Mesenchymal stem cell (in vitro differentiated cells and primary cell): ENCODE data around the gene NMNAT2.

Source experiments
- DNase-seq: peaks from one replicate; pipeline ENCODE4 v3.0.0-alpha.2; 2013
- H2AFZ ChIP-seq: one replicate; pipeline ENCODE4 v1.6.1; 2013; ENCODE audit warnings: low read depth, mild to moderate bottlenecking, control low read depth, inconsistent platforms, low read length, moderate library complexity
- H2AK5ac ChIP-seq: 2 replicates; pipeline ENCODE4 v1.6.1; 2013; ENCODE audit warnings: low read length, moderate library complexity, mild to moderate bottlenecking, inconsistent platforms; ENCODE audit not compliant: severe bottlenecking
- H2BK120ac ChIP-seq: one replicate; pipeline ENCODE4 v1.6.1; 2013; ENCODE audit warnings: low read depth, mild to moderate bottlenecking, inconsistent platforms, low read length, moderate library complexity
- H2BK12ac ChIP-seq, 2 experiments: one replicate each; pipeline ENCODE4 v1.6.1; 2013; ENCODE audit warnings: inconsistent platforms in 2 of 2, low read length in 2 of 2, mild to moderate bottlenecking in 2 of 2, moderate library complexity in 2 of 2, control low read depth in 1 of 2
- H2BK15ac ChIP-seq: one replicate; pipeline ENCODE4 v1.6.1; 2013; ENCODE audit warnings: mild to moderate bottlenecking, low read depth, inconsistent platforms; ENCODE audit not compliant: poor library complexity, severe bottlenecking
- H2BK5ac ChIP-seq: 2 replicates; pipeline ENCODE4 v1.6.1; 2013; ENCODE audit warnings: low read depth, mild to moderate bottlenecking, low read length, control low read depth, inconsistent platforms; ENCODE audit not compliant: poor library complexity, severe bottlenecking
- H3K14ac ChIP-seq, 2 experiments: one replicate each; pipeline ENCODE4 v1.6.1; 2013; ENCODE audit warnings: inconsistent platforms in 2 of 2, low read length in 2 of 2, control low read depth in 1 of 2, mild to moderate bottlenecking in 1 of 2, moderate library complexity in 1 of 2
- H3K18ac ChIP-seq, 2 experiments: one replicate each; pipeline ENCODE4 v1.6.1; 2013; ENCODE audit warnings: inconsistent platforms in 2 of 2, low read length in 2 of 2, control low read depth in 1 of 2, low read depth in 1 of 2, mild to moderate bottlenecking in 1 of 2
- H3K23ac ChIP-seq, 2 experiments: one replicate each; pipeline ENCODE4 v1.6.1; 2013; ENCODE audit warnings: inconsistent platforms in 2 of 2, low read length in 2 of 2, mild to moderate bottlenecking in 2 of 2, moderate library complexity in 2 of 2, control low read depth in 1 of 2
- H3K27ac ChIP-seq: 2 replicates; pipeline ENCODE4 v1.5.1; 2013; ENCODE audit warnings: mild to moderate bottlenecking, moderate library complexity, low read length, control low read depth, inconsistent platforms; ENCODE audit not compliant: poor library complexity, severe bottlenecking
- H3K27me3 ChIP-seq, 2 experiments: 2 replicates each; pipeline versions ENCODE4 v1.6.1 to v1.7.0; 2013; ENCODE audit warnings: low read length in 2 of 2, mild to moderate bottlenecking in 2 of 2, moderate library complexity in 2 of 2, control low read depth in 1 of 2, inconsistent platforms in 1 of 2; ENCODE audit not compliant: control insufficient read depth in 1 of 2, insufficient read depth in 1 of 2
- H3K36me3 ChIP-seq, 2 experiments: 2 replicates each; pipeline versions ENCODE4 v1.6.1 to v1.7.0; 2013; ENCODE audit warnings: low read length in 2 of 2, control low read depth in 1 of 2, inconsistent platforms in 1 of 2, low read depth in 1 of 2, mild to moderate bottlenecking in 1 of 2; ENCODE audit not compliant: insufficient read depth in 2 of 2, control insufficient read depth in 1 of 2
- H3K4ac ChIP-seq, 2 experiments: one replicate each; pipeline ENCODE4 v1.6.1; 2013; ENCODE audit warnings: inconsistent platforms in 2 of 2, low read length in 2 of 2, mild to moderate bottlenecking in 2 of 2, moderate library complexity in 2 of 2, control low read depth in 1 of 2, low read depth in 1 of 2
- H3K4me1 ChIP-seq: 2 replicates; pipeline ENCODE4 v1.6.1; 2013; ENCODE audit warnings: low read depth, low read length, control low read depth; ENCODE audit not compliant: control insufficient read depth, insufficient read depth
- H3K4me2 ChIP-seq: 2 replicates; pipeline ENCODE4 v1.6.1; 2013; ENCODE audit warnings: low read length, mild to moderate bottlenecking, inconsistent platforms; ENCODE audit not compliant: poor library complexity, severe bottlenecking
- H3K4me3 ChIP-seq, 2 experiments: 2 replicates each; pipeline versions ENCODE4 v1.5.1 to v1.7.0; 2013; ENCODE audit warnings: low read length in 2 of 2, mild to moderate bottlenecking in 2 of 2, control low read depth in 1 of 2, low read depth in 1 of 2; ENCODE audit not compliant: insufficient read depth in 1 of 2
- H3K79me1 ChIP-seq: replicated peaks from 2 replicates; pipeline ENCODE4 v1.6.1; 2013; ENCODE audit warnings: mild to moderate bottlenecking, control low read depth, low read length, inconsistent platforms; ENCODE audit not compliant: poor library complexity, severe bottlenecking
- H3K9ac ChIP-seq: 2 replicates; pipeline ENCODE4 v1.7.0; 2013; ENCODE audit warnings: mild to moderate bottlenecking, low read length, moderate library complexity
- H3K9me3 ChIP-seq: 2 replicates; pipeline ENCODE4 v1.7.0; 2013; ENCODE audit warnings: mild to moderate bottlenecking, low read length; ENCODE audit not compliant: control insufficient read depth
- H4K8ac ChIP-seq: one replicate; pipeline ENCODE4 v1.6.1; 2013; ENCODE audit warnings: inconsistent platforms, mild to moderate bottlenecking, low read length, moderate library complexity
- H4K91ac ChIP-seq: one replicate; pipeline ENCODE4 v1.6.1; 2013; ENCODE audit warnings: mild to moderate bottlenecking, low read length, inconsistent platforms
- WGBS: methylation state at CpG from one replicate; pipeline ENCODE4 v1.1.7; 2013; ENCODE audit warnings: mixed read lengths; 5-methylcytosine and 5-hydroxymethylcytosine counted together

The NMNAT2 gene

DNA sequence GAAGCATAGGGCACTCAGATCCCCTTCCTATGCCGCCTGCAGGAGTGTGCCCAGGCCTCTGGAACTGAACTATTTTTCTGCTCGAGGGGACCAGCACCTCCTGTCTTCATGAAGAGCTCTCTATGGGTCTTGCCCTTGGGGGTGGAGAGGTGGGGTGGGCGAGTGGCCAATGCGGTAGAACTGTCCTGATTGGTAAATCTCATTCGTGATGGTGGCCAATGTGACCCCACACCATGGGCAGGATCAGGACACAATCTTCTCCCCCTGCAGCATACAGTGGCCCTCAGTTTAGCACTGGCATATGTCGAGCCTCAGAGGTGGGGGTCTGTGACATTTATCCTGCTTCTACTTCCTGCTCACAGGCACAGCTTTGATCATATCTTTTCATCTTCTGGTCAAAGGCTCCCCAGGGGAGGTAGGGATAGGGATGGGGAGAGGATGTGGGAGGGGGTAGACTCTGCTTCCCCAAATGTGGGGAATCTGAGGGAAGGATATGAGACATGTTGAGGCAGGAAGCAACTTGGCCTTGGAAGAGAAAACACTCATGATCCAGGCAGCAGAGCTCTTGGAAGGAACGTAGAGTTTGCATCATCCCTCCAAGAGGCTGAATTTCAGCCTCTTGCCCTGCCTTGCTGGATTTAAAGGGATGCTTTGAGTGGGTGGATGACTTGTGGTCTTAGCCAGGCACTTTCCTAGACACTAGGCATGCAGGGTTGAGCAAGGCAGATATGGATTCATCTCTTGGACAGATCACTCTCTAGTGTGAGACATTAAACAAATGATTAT, 150.3 kb downstream of the NMNAT2 start:
- no peaks in the 10 kb centered on the region for H3K9me3 ChIP-seq
- WGBS = 67% methylated on average over 7 of the region's 7 CpGs
- peak overlapping the region; percentile 69 for H3K9ac ChIP-seq
- no peak overlapping the region for H3K27ac ChIP-seq
- no peak overlapping the region for H3K4me3 ChIP-seq
- peak overlapping the region; percentile 56 to 69 for H3K4ac ChIP-seq
- peak overlapping the region in 1 of 2 experiments; percentile 62 for H3K14ac ChIP-seq
- H3K4me1 ChIP-seq = peaks cover 4% of the 10 kb centered on the region
- H3K79me1 ChIP-seq = no peaks in the 10 kb centered on the region
- H3K36me3 ChIP-seq = no peaks in the 10 kb centered on the region
- H3K4me2 ChIP-seq = no peak overlapping the region
- H2BK120ac ChIP-seq = peak overlapping the region; percentile 13
- H4K91ac ChIP-seq = peak overlapping the region; percentile 87
- DNase-seq = peak; percentile 75
- H2BK15ac ChIP-seq = peak overlapping the region; percentile 60
- H3K18ac ChIP-seq = peak overlapping the region; percentile 48 to 71
- no peak overlapping the region for H3K23ac ChIP-seq
- peak overlapping the region; percentile 59 to 85 for H2BK12ac ChIP-seq
- no peaks in the 10 kb centered on the region for H3K27me3 ChIP-seq
- H4K8ac ChIP-seq = peak overlapping the region; percentile 88
- H2AK5ac ChIP-seq = no peak overlapping the region
- no peak overlapping the region for H2AFZ ChIP-seq
- H2BK5ac ChIP-seq = no peak overlapping the region

DNA sequence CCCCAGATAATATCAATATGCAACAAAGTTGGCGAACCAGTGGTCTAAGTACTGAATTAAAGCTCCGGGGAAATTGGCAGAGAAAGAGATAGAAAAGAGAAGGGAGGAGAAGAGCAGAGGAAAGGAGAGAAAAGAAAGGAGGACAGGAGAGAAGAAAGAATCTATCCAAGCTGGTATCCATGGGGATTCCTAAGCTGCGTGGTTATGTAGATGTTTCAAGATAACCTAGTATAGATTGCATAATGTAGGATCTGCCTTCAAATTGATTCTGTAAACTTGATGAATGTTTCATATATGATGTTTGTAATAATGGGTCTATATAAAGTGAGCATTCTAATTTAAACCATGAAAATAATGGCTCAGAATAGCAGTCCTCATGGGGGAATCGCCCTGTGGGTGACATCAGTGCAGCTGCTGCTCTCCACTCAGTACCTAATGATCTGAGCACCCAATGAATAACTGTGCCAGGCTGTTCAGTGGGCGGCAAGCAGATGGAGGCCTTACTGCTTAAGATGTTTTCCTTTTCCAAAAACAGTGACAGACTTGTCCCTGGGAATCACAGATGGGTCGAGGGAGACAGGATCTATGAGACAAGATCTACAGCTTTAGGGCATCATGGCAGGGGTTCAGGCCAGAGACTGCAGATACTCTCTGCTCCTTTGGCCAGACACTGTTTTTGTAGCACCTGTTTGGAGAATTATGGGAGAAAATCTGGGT, 154.1 kb downstream of the NMNAT2 start:
- DNase-seq = no peak
- Histone ChIP-seq H3K18ac (no peak overlapping the region), H3K4ac (no peak overlapping the region), H3K4me2 (no peak overlapping the region), H3K4me3 (no peak overlapping the region), H3K14ac (no peak overlapping the region), H2BK5ac (no peak overlapping the region), H2BK120ac (no peak overlapping the region), H2BK15ac (no peak overlapping the region), H3K9me3 (no peaks in the 10 kb centered on the region), H2BK12ac (no peak overlapping the region), H3K27me3 (no peaks in the 10 kb centered on the region), H3K4me1 (no peaks in the 10 kb centered on the region), H4K8ac (no peak overlapping the region), H3K36me3 (peaks cover 0 to 3% of the 10 kb centered on the region in 2 experiments), H3K9ac (no peak overlapping the region), H3K27ac (no peak overlapping the region), H2AK5ac (no peak overlapping the region), H3K23ac (no peak overlapping the region), H2AFZ (no peak overlapping the region), H3K79me1 (no peaks in the 10 kb centered on the region), H4K91ac (no peak overlapping the region)
- WGBS = 77% methylated on average over 6 of the region's 6 CpGs

DNA sequence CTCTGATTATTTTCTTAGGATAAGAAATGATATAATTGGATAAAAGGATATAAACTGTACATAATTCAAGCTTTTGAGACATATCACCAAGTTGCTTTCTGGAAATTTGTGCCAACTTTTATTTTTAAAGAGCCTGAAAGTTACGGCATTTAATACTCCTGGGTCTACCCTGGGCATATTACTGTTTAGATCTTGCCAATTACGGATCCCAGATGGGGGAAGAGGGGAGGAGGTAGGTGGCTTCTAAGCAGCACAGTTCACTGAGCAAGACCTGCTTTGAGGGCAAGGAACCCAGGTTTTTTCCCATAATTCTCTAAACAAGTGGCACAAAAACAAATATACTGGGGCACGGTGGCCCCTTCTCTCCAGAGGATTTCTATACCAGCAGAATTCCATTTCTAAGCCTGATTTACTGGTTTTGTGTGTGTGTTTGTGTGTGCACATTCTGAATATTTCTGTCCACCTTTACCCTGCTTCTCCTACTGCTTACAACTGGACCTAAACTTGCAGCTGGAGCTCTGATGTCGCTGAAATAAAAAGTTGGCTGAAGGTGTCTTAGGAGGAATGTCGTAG, 155.5 kb downstream of the NMNAT2 start:
- H3K27me3 ChIP-seq = no peaks in the 10 kb centered on the region
- no peak overlapping the region for H2BK15ac ChIP-seq
- no peak overlapping the region for H2BK120ac ChIP-seq
- no peak overlapping the region for H2AFZ ChIP-seq
- H3K18ac ChIP-seq = no peak overlapping the region
- no peaks in the 10 kb centered on the region for H3K4me1 ChIP-seq
- H4K91ac ChIP-seq = no peak overlapping the region
- no peak overlapping the region for H2BK5ac ChIP-seq
- no peak overlapping the region for H3K23ac ChIP-seq
- no peak overlapping the region for H3K14ac ChIP-seq
- no peaks in the 10 kb centered on the region for H3K79me1 ChIP-seq
- H2AK5ac ChIP-seq = no peak overlapping the region
- no peak overlapping the region for H3K4ac ChIP-seq
- H3K36me3 ChIP-seq = peaks cover 0 to 3% of the 10 kb centered on the region in 2 experiments
- no peak overlapping the region for H3K27ac ChIP-seq
- H4K8ac ChIP-seq = no peak overlapping the region
- no peaks in the 10 kb centered on the region for H3K9me3 ChIP-seq
- DNase-seq = no peak
- H2BK12ac ChIP-seq = no peak overlapping the region
- no peak overlapping the region for H3K4me3 ChIP-seq
- peak overlapping the region; percentile 52 for H3K9ac ChIP-seq
- WGBS = 93% methylated on average over 4 of the region's 5 CpGs
- H3K4me2 ChIP-seq = no peak overlapping the region

DNA sequence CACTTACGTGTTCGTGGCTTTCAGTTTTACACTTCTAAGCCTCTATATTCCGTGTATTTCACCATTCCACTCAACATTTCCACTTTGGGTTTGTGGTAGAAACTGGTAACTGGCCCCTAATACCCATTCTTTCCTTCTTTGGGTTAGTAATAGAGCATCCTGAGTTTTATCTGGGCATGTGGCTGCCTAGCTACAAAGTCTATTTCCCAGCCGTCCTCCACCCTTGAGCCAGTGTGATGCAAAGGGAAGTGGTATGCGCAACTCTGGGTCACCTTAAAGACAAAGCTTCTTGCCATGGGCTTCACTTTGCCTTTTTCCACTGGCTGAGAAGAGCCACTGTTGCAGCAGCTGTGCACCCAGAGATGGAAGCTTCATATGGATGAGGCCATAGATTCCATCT, 158.3 kb downstream of the NMNAT2 start:
- H2BK5ac ChIP-seq = no peak overlapping the region
- H3K4ac ChIP-seq = no peak overlapping the region
- H3K9me3 ChIP-seq = peaks cover 9% of the 10 kb centered on the region
- no peak overlapping the region for H3K9ac ChIP-seq
- DNase-seq = no peak
- no peak overlapping the region for H3K18ac ChIP-seq
- H4K91ac ChIP-seq = no peak overlapping the region
- no peak overlapping the region for H3K23ac ChIP-seq
- H2AFZ ChIP-seq = no peak overlapping the region
- no peak overlapping the region for H3K4me3 ChIP-seq
- H2BK12ac ChIP-seq = no peak overlapping the region
- no peak overlapping the region for H3K27ac ChIP-seq
- no peak overlapping the region for H2BK15ac ChIP-seq
- no peak overlapping the region for H3K4me2 ChIP-seq
- H3K79me1 ChIP-seq = no peaks in the 10 kb centered on the region
- H3K4me1 ChIP-seq = no peaks in the 10 kb centered on the region
- H3K14ac ChIP-seq = no peak overlapping the region
- no peaks in the 10 kb centered on the region for H3K27me3 ChIP-seq
- no peak overlapping the region for H2BK120ac ChIP-seq
- H4K8ac ChIP-seq = no peak overlapping the region
- H2AK5ac ChIP-seq = no peak overlapping the region
- 88% methylated on average over 5 of the region's 5 CpGs for WGBS
- peaks cover 0 to 7% of the 10 kb centered on the region in 2 experiments for H3K36me3 ChIP-seq
